Activated CD4-positive, alpha-beta T cell treated with anti-CD3 and anti-CD28 coated beads, Interleukin-2, amount 50 U/mL, for 1 hour (primary cell): Measurements from ENCODE around the gene PRKAR2B.

ENCODE experiments used
- DNase-seq: peaks from one replicate; pipeline ENCODE4 v3.0.0-alpha.2; 2020

Gene PRKAR2B

GRCh38 chr7:107044347-107045194 lies at the start of gene PRKAR2B:
Gene PRKAR2B, plus strand, starts transcription at chr7:107044705. Its CDS starts 203 bp downstream, at chr7:107044908.
- DNase-seq = peak; percentile 70

GRCh38 chr7:106994833-106995232 lies 49.7 kb upstream of the PRKAR2B start:
- no peak for DNase-seq

- DNase-seq = no peak
Measured at GRCh38 chr7:106997487-106998271, 46.8 kb upstream of the PRKAR2B start.

- no peak for DNase-seq
Measured at GRCh38 chr7:106999023-106999422, 45.5 kb upstream of the PRKAR2B start.

- no peak for DNase-seq
Measured at GRCh38 chr7:107001490-107001889, 43.0 kb upstream of the PRKAR2B start.

GRCh38 chr7:107002126-107002525 lies 42.4 kb upstream of the PRKAR2B start:
- DNase-seq = no peak

- DNase-seq = no peak
Measured at GRCh38 chr7:107002529-107002998, 41.9 kb upstream of the PRKAR2B start.

- no peak for DNase-seq
Measured at GRCh38 chr7:107007007-107007891, 37.3 kb upstream of the PRKAR2B start.

- no peak for DNase-seq
Measured at GRCh38 chr7:107007892-107008287, 36.6 kb upstream of the PRKAR2B start.

- DNase-seq = no peak
Measured at GRCh38 chr7:107009846-107010203, 34.7 kb upstream of the PRKAR2B start.

- no peak for DNase-seq
Measured at GRCh38 chr7:107012691-107013090, 31.8 kb upstream of the PRKAR2B start.

GRCh38 chr7:107014387-107015023 lies 30.0 kb upstream of the PRKAR2B start:
- no peak for DNase-seq

- no peak for DNase-seq
Measured at GRCh38 chr7:107016312-107016711, 28.2 kb upstream of the PRKAR2B start.

- no peak for DNase-seq
Measured at GRCh38 chr7:107017965-107018719, 26.4 kb upstream of the PRKAR2B start.

GRCh38 chr7:107020400-107020799 lies 24.1 kb upstream of the PRKAR2B start:
- no peak for DNase-seq

- no peak for DNase-seq
Measured at GRCh38 chr7:107021600-107021999, 22.9 kb upstream of the PRKAR2B start.

- DNase-seq = no peak
Measured at GRCh38 chr7:107023522-107024151, 20.9 kb upstream of the PRKAR2B start.

GRCh38 chr7:107024906-107025305 lies 19.6 kb upstream of the PRKAR2B start:
- DNase-seq = no peak

GRCh38 chr7:107025449-107026103 lies 18.9 kb upstream of the PRKAR2B start:
- no peak for DNase-seq

GRCh38 chr7:107026166-107026565 lies 18.3 kb upstream of the PRKAR2B start:
- DNase-seq = no peak

- no peak for DNase-seq
Measured at GRCh38 chr7:107027208-107027607, 17.3 kb upstream of the PRKAR2B start.
